ENCODE data around the gene CENATAC. TPM values are rescaled to one million over a fixed set of nuclear protein-coding genes. Genes with fewer than 3 reads are reported as not detected.

The CENATAC gene
- polyA plus RNA-seq, 1 donor from 2014 or later: 70.3 TPM

DNA sequence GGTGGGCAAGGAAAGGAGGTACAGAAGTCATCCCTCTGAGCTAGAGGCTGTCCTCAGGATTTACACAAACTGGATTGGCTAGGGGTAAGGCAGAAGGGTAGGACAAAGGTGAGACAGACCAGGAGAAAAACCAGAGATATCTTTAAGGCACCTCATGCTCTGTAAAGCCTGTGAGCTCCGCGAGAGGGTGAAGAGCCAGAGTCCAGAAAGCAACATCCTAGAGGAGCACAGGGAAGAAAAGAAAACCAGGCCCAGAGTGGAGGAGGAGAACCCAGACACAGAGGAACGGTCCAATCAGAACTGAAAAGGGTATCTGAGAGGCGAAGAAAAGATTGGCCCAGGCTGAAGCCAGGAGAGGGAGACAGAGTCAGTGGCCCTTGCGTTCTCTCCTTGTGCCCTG lies 27.6 kb downstream of the CENATAC start:
- Histone ChIP-seq H3K27me3 (ENCODE audit: insufficient read depth, low read depth, low read length) (no peaks in the 10 kb centered on the region), H3F3A (ENCODE audit: insufficient read depth, low read length, poor library complexity, severe bottlenecking) (no peaks in the 10 kb centered on the region), H3K9ac (ENCODE audit: low read length) (no peak overlapping the region), H2AFZ (ENCODE audit: low read depth, low read length) (no peak overlapping the region), H3K4me3 (ENCODE audit: low read length) (no peak overlapping the region), H3K36me3 (ENCODE audit: insufficient read depth, low read length) (no peaks in the 10 kb centered on the region), H3K27ac (ENCODE audit: low read length) (no peak overlapping the region), H3K4me2 (ENCODE audit: low read length) (no peak overlapping the region), H3K9me2 (ENCODE audit: insufficient read depth, low read length) (no peaks in the 10 kb centered on the region), H4K20me1 (ENCODE audit: insufficient read depth) (no peaks in the 10 kb centered on the region), H3K9me3 (ENCODE audit: low read length) (no peaks in the 10 kb centered on the region), H3K79me2 (replicated peaks; ENCODE audit: insufficient read depth, low read length) (peaks cover 19% of the 10 kb centered on the region)
- TF ChIP-seq, protein P1, sequence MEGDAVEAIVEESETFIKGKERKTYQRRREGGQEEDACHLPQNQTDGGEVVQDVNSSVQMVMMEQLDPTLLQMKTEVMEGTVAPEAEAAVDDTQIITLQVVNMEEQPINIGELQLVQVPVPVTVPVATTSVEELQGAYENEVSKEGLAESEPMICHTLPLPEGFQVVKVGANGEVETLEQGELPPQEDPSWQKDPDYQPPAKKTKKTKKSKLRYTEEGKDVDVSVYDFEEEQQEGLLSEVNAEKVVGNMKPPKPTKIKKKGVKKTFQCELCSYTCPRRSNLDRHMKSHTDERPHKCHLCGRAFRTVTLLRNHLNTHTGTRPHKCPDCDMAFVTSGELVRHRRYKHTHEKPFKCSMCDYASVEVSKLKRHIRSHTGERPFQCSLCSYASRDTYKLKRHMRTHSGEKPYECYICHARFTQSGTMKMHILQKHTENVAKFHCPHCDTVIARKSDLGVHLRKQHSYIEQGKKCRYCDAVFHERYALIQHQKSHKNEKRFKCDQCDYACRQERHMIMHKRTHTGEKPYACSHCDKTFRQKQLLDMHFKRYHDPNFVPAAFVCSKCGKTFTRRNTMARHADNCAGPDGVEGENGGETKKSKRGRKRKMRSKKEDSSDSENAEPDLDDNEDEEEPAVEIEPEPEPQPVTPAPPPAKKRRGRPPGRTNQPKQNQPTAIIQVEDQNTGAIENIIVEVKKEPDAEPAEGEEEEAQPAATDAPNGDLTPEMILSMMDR (IDR thresholded peaks at IDR 0.05; ENCODE audit: poor library complexity, severe bottlenecking): no peak
- TF ChIP-seq EZH2 (IDR thresholded peaks at IDR 0.05; ENCODE audit: borderline replicate concordance, insufficient read depth, low read length, poor library complexity, severe bottlenecking): no peak

GRCh38 chr11:119025978-119026766 lies 28.2 kb downstream of the CENATAC start:
- Histone ChIP-seq H3F3A (ENCODE audit: insufficient read depth, low read length, poor library complexity, severe bottlenecking) (no peaks in the 10 kb centered on the region), H3K36me3 (ENCODE audit: insufficient read depth, low read length) (no peaks in the 10 kb centered on the region), H2AFZ (ENCODE audit: low read depth, low read length) (no peak overlapping the region), H4K20me1 (ENCODE audit: insufficient read depth) (no peaks in the 10 kb centered on the region), H3K9me2 (ENCODE audit: insufficient read depth, low read length) (no peaks in the 10 kb centered on the region), H3K4me2 (ENCODE audit: low read length) (no peak overlapping the region), H3K27ac (ENCODE audit: low read length) (no peak overlapping the region), H3K27me3 (ENCODE audit: insufficient read depth, low read depth, low read length) (no peaks in the 10 kb centered on the region), H3K9ac (ENCODE audit: low read length) (no peak overlapping the region), H3K79me2 (replicated peaks; ENCODE audit: insufficient read depth, low read length) (peaks cover 15% of the 10 kb centered on the region), H3K9me3 (ENCODE audit: low read length) (no peaks in the 10 kb centered on the region), H3K4me3 (ENCODE audit: low read length) (no peak overlapping the region)
- no peak for TF ChIP-seq REST (IDR thresholded peaks at IDR 0.05; ENCODE audit: borderline replicate concordance)
- TF ChIP-seq TAF1 (IDR thresholded peaks at IDR 0.05; ENCODE audit: low read depth): no peak
- TF ChIP-seq, protein P1 (IDR thresholded peaks at IDR 0.05; ENCODE audit: poor library complexity, severe bottlenecking): no peak
- TF ChIP-seq SMC3 (conservative IDR thresholded peaks at IDR 0.05; ENCODE audit: poor library complexity): no peak
- TF ChIP-seq POLR2AphosphoS5 (IDR thresholded peaks at IDR 0.05): no peak
- no peak for TF ChIP-seq EZH2 (IDR thresholded peaks at IDR 0.05; ENCODE audit: borderline replicate concordance, insufficient read depth, low read length, poor library complexity, severe bottlenecking)
- no peak for TF ChIP-seq EP300 (conservative IDR thresholded peaks at IDR 0.05; ENCODE audit: poor library complexity, severe bottlenecking)

Measured in neural cell (in vitro differentiated cells).